HEK293 (cell line): ENCODE measurements around the gene BMERB1.

Source experiments
- CTCF ChIA-PET: fragments of 350-600 bp; formaldehyde crosslinking; extraction: SDS; loops from one replicate; lab custom pipeline; 2021; ENCODE audit warnings: antibody characterized with exemption; lab: Yijun Ruan, JAX
- POLR2A ChIA-PET: fragments of 300-600 bp; formaldehyde crosslinking; extraction: SDS; loops from one replicate; lab custom pipeline; 2020; ENCODE audit warnings: antibody characterized with exemption, inconsistent platforms; lab: Yijun Ruan, JAX
- H3K27ac ChIP-seq: fragments of 200-500 bp; sonication (Bioruptor generic); 2 replicates; pipeline ENCODE4 v1.5.1; 2014; ENCODE audit warnings: low read depth, low read length, control low read depth, inconsistent platforms; ENCODE audit errors: extremely low read depth
- H3K36me3 ChIP-seq, 2 experiments: fragments of 200-500 bp in 1 of 2; sonication (Bioruptor generic) in 1 of 2; 1 replicate in 1 of 2; 2 replicates in 1 of 2; pipeline ENCODE4 v1.5.1; 2014 to 2017; ENCODE audit warnings: inconsistent platforms in 2 of 2, low read length in 2 of 2; ENCODE audit not compliant: control insufficient read depth in 2 of 2, insufficient read depth in 1 of 2
- H3K4me1 ChIP-seq: fragments of 200-500 bp; sonication (Bioruptor generic); 2 replicates; pipeline ENCODE4 v1.5.1; 2014; ENCODE audit warnings: mild to moderate bottlenecking, low read length, inconsistent platforms; ENCODE audit not compliant: control insufficient read depth, insufficient read depth
- H3K4me3 ChIP-seq: 2 replicates; pipeline ENCODE4 v1.5.1; 2011; ENCODE audit warnings: low read depth, mild to moderate bottlenecking, control low read depth, low read length, moderate library complexity
- H3K9me3 ChIP-seq: fragments of 200-500 bp; sonication (Bioruptor generic); 2 replicates; pipeline ENCODE4 v1.5.1; 2014; ENCODE audit warnings: low read depth, low read length, inconsistent platforms; ENCODE audit not compliant: control insufficient read depth, insufficient read depth
- ELK4 ChIP-seq: IDR thresholded peaks from 2 replicates; pipeline ENCODE4 v1.6.1; 2011; ENCODE audit warnings: mild to moderate bottlenecking, low read depth, low read length, borderline replicate concordance
- GFI1B ChIP-seq: fragments of 450-650 bp; formaldehyde crosslinking; IDR thresholded peaks from 2 replicates; pipeline ENCODE4 v1.5.1; 2016; ENCODE audit warnings: missing biosample characterization, missing genetic modification characterization
- GLI2 ChIP-seq: fragments of 450-650 bp; formaldehyde crosslinking; IDR thresholded peaks from 2 replicates; pipeline ENCODE4; 2017; ENCODE audit warnings: missing biosample characterization, missing genetic modification characterization, low read depth, borderline replicate concordance
- GLI4 ChIP-seq: fragments of 450-650 bp; formaldehyde crosslinking; IDR thresholded peaks from 2 replicates; pipeline ENCODE4 v1.5.1; 2016; ENCODE audit warnings: missing biosample characterization, missing genetic modification characterization
- OVOL3 ChIP-seq: fragments of 450-650 bp; formaldehyde crosslinking; IDR thresholded peaks from 2 replicates; pipeline ENCODE4 v1.5.1; 2016; ENCODE audit warnings: missing biosample characterization, missing genetic modification characterization
- PRDM1 ChIP-seq: fragments of 450-650 bp; formaldehyde crosslinking; IDR thresholded peaks from 2 replicates; pipeline ENCODE4; 2016; ENCODE audit warnings: missing biosample characterization, missing genetic modification characterization
- SP2 ChIP-seq: fragments of 450-650 bp; formaldehyde crosslinking; IDR thresholded peaks from 2 replicates; pipeline ENCODE4 v1.5.1; 2016; ENCODE audit warnings: missing biosample characterization, missing genetic modification characterization
- TRIM28 ChIP-seq: IDR thresholded peaks from 2 replicates; pipeline ENCODE4 v1.6.1; 2011; ENCODE audit warnings: low read length, control low read depth, borderline replicate concordance
- ZBTB10 ChIP-seq: fragments of 450-650 bp; formaldehyde crosslinking; IDR thresholded peaks from 2 replicates; pipeline ENCODE4 v1.5.1; 2016; ENCODE audit warnings: missing biosample characterization, missing genetic modification characterization
- ZBTB44 ChIP-seq: fragments of 450-650 bp; IDR thresholded peaks from 2 replicates; pipeline ENCODE4 v1.5.1; 2018; ENCODE audit warnings: missing biosample characterization, mild to moderate bottlenecking, missing genetic modification characterization
- ZNF112 ChIP-seq: fragments of 450-650 bp; formaldehyde crosslinking; IDR thresholded peaks from 2 replicates; pipeline ENCODE4 v1.5.0; 2017; ENCODE audit warnings: missing biosample characterization, missing genetic modification characterization
- ZNF558 ChIP-seq: fragments of 450-650 bp; formaldehyde crosslinking; IDR thresholded peaks from 2 replicates; pipeline ENCODE4 v1.5.1; 2016; ENCODE audit warnings: missing biosample characterization, missing genetic modification characterization
- ZNF610 ChIP-seq: fragments of 450-650 bp; formaldehyde crosslinking; IDR thresholded peaks from 2 replicates; pipeline ENCODE4 v1.5.1; 2016; ENCODE audit warnings: missing biosample characterization, missing genetic modification characterization, borderline replicate concordance
- ZNF664 ChIP-seq: fragments of 450-650 bp; formaldehyde crosslinking; IDR thresholded peaks from 2 replicates; pipeline ENCODE4 v1.5.1; 2016; ENCODE audit warnings: missing biosample characterization, missing genetic modification characterization
- ZSCAN16 ChIP-seq: fragments of 450-650 bp; formaldehyde crosslinking; IDR thresholded peaks from 2 replicates; pipeline ENCODE4 v1.5.1; 2016; ENCODE audit warnings: missing biosample characterization, missing genetic modification characterization

The BMERB1 gene

GRCh38 chr16:15575293-15576049, 141.1 kb downstream of the BMERB1 start:
- TF ChIP-seq ZNF558 (tag by site-specific recombination): no peak
- TF ChIP-seq GLI4 (tag by site-specific recombination): no peak
- TF ChIP-seq ELK4: no peak
- TF ChIP-seq ZNF664 (tag by site-specific recombination): no peak
- TF ChIP-seq ZSCAN16 (tag by site-specific recombination): no peak
- TF ChIP-seq GLI2 (tag by site-specific recombination): no peak
- TF ChIP-seq ZBTB44 (tag by site-specific recombination): no peak
- no peak for TF ChIP-seq ZNF112 (tag by site-specific recombination)
- no peak for TF ChIP-seq ZBTB10 (tag by site-specific recombination)
- no peak for TF ChIP-seq TRIM28
- no peak for TF ChIP-seq ZNF610 (tag by site-specific recombination)
- TF ChIP-seq SP2 (tag by site-specific recombination): no peak
- Histone ChIP-seq H3K9me3 (no peaks in the 10 kb centered on the region), H3K27ac (no peak overlapping the region), H3K4me3 (no peak overlapping the region), H3K4me1 (no peaks in the 10 kb centered on the region), H3K36me3 (no peaks in the 10 kb centered on the region)
- POLR2A ChIA-PET: no interaction called here
- CTCF ChIA-PET: interaction anchor here (0.9 kb wide), 1 partner anchor 25 kb away, joined by 5 read pairs; no protein-coding TSS in a partner anchor

GRCh38 chr16:15576960-15577958, 142.9 kb downstream of the BMERB1 start:
- Histone ChIP-seq H3K9me3 (no peaks in the 10 kb centered on the region), H3K4me3 (no peak overlapping the region), H3K27ac (no peak overlapping the region), H3K4me1 (no peaks in the 10 kb centered on the region), H3K36me3 (no peaks in the 10 kb centered on the region)
- TF ChIP-seq TRIM28: no peak
- no peak for TF ChIP-seq ZBTB44 (tag by site-specific recombination)
- no peak for TF ChIP-seq GFI1B (tag by site-specific recombination)
- TF ChIP-seq OVOL3 (tag by site-specific recombination): no peak
- no peak for TF ChIP-seq PRDM1
- ChIA-PET CTCF (interaction anchor here (0.5 kb wide), 1 partner anchor 12 kb away, joined by 3 read pairs; no protein-coding TSS in a partner anchor), POLR2A (no interaction called here)
